GM21367 (cell line): Measurements from ENCODE around the gene SPOCK3.
"Not testable (repeated sequence)": the region's sequence is repeated elsewhere in the genome, so short reads cannot be mapped to it uniquely, and the experiment has no call there.

Experiments used
- ATAC-seq: cut with Tn5 transposase; IDR thresholded peaks from one replicate; pipeline ENCODE4 v1.9.1; 2021; ENCODE audit not compliant: unreplicated experiment

Gene SPOCK3

GRCh38 chr4:166968219-166968618 is 266.1 kb downstream of the SPOCK3 start:
- not testable (repeated sequence) for ATAC-seq

- ATAC-seq = no peak
Measured at GRCh38 chr4:166965562-166965961, 268.7 kb downstream of the SPOCK3 start.

GRCh38 chr4:166957451-166957850 is 276.8 kb downstream of the SPOCK3 start:
- no peak for ATAC-seq

- no peak for ATAC-seq
Measured at GRCh38 chr4:166956484-166956883, 277.8 kb downstream of the SPOCK3 start.

GRCh38 chr4:166941629-166942028 is 292.7 kb downstream of the SPOCK3 start:
- ATAC-seq = no peak

- no peak for ATAC-seq
Measured at GRCh38 chr4:166930464-166930863, 303.8 kb downstream of the SPOCK3 start.

GRCh38 chr4:166924424-166924823 is 309.9 kb downstream of the SPOCK3 start:
- ATAC-seq = no peak

- no peak for ATAC-seq
Measured at GRCh38 chr4:166913926-166914325, 320.4 kb downstream of the SPOCK3 start.

GRCh38 chr4:166903408-166903807 is 330.9 kb downstream of the SPOCK3 start:
- ATAC-seq = no peak

GRCh38 chr4:166902941-166903340 is 331.4 kb downstream of the SPOCK3 start:
- ATAC-seq = no peak

GRCh38 chr4:166896254-166896653 is 338.0 kb downstream of the SPOCK3 start:
- ATAC-seq = no peak

- ATAC-seq = no peak
Measured at GRCh38 chr4:166895771-166896170, 338.5 kb downstream of the SPOCK3 start.

GRCh38 chr4:166887457-166887856 is 346.8 kb downstream of the SPOCK3 start:
- no peak for ATAC-seq

- ATAC-seq = no peak
Measured at GRCh38 chr4:166886718-166887117, 347.6 kb downstream of the SPOCK3 start.

- ATAC-seq = no peak
Measured at GRCh38 chr4:166882221-166882620, 352.1 kb downstream of the SPOCK3 start.

- no peak for ATAC-seq
Measured at GRCh38 chr4:166875821-166876220, 358.5 kb downstream of the SPOCK3 start.

- no peak for ATAC-seq
Measured at GRCh38 chr4:166862032-166862431, 372.3 kb downstream of the SPOCK3 start.

- not testable (repeated sequence) for ATAC-seq
Measured at GRCh38 chr4:166850398-166850797, 383.9 kb downstream of the SPOCK3 start.

- ATAC-seq = no peak
Measured at GRCh38 chr4:166846939-166847338, 387.4 kb downstream of the SPOCK3 start.

GRCh38 chr4:166842795-166843261 is 391.5 kb downstream of the SPOCK3 start:
- no peak for ATAC-seq

- ATAC-seq = peak; percentile 61
Measured at GRCh38 chr4:166839615-166840251, 394.6 kb downstream of the SPOCK3 start.

GRCh38 chr4:166838975-166839614 is 395.2 kb downstream of the SPOCK3 start:
- peak; percentile 73 for ATAC-seq

- ATAC-seq = no peak
Measured at GRCh38 chr4:166836865-166837264, 397.4 kb downstream of the SPOCK3 start.
